ENCODE measurements around the gene PSMG4. TPM values are rescaled to one million over a fixed set of nuclear protein-coding genes. Genes with fewer than 3 reads are reported as not detected.

The PSMG4 gene
- total and polyA plus RNA-seq, 12 donors: 8.1 to 38.6 (median 10.3) TPM

- no peak for TF ChIP-seq CTCF (IDR thresholded peaks at IDR 0.05)
- Histone ChIP-seq H3K27ac (no peak overlapping the region), H3K9me3 (no peaks in the 10 kb centered on the region), H3K36me3 (peaks cover 0 to 81% (median 18%) of the 10 kb centered on the region in 9 donors), H3K27me3 (no peaks in the 10 kb centered on the region), H3K4me3 (no peak overlapping the region), H3K4me1 (peaks cover 0 to 15% (median 0%) of the 10 kb centered on the region in 9 donors)
- intact Hi-C loops (cut with DNase I): no loop called here
- no peak for DNase-seq
- WGBS, 2 donors: 57 to 80% methylated on average over 5 of the region's 5 CpGs
- ATAC-seq: no peak
Observed at GRCh38 chr6:3267162-3267561, 8.4 kb downstream of the PSMG4 start.

GRCh38 chr6:3268680-3269079 is 9.9 kb downstream of the PSMG4 start:
- Histone ChIP-seq H3K36me3 (peaks cover 0 to 87% (median 18%) of the 10 kb centered on the region in 9 donors), H3K9me3 (no peaks in the 10 kb centered on the region), H3K27ac (no peak overlapping the region), H3K4me3 (no peak overlapping the region), H3K27me3 (no peaks in the 10 kb centered on the region), H3K4me1 (peaks cover 0 to 8% (median 0%) of the 10 kb centered on the region in 9 donors)
- 78 to 82% methylated on average over 11 of the region's 11 CpGs for WGBS, 2 donors
- DNase-seq: no peak
- no peak for TF ChIP-seq CTCF (IDR thresholded peaks at IDR 0.05)
- intact Hi-C loops (cut with DNase I): no loop called here
- no peak for ATAC-seq

GRCh38 chr6:3269281-3269975 is 10.7 kb downstream of the PSMG4 start:
- peaks cover 0 to 84% (median 18%) of the 10 kb centered on the region in 9 donors for H3K36me3 ChIP-seq

GRCh38 chr6:3270258-3270657 is 11.5 kb downstream of the PSMG4 start:
- Histone ChIP-seq H3K4me3 (no peak overlapping the region), H3K27ac (no peak overlapping the region), H3K4me1 (no peaks in the 10 kb centered on the region), H3K27me3 (no peaks in the 10 kb centered on the region), H3K36me3 (peaks cover 0 to 76% (median 18%) of the 10 kb centered on the region in 9 donors), H3K9me3 (no peaks in the 10 kb centered on the region)
- WGBS, 2 donors: 83 to 89% methylated on average over 15 of the region's 15 CpGs
- intact Hi-C loops (cut with DNase I): loop anchor here in 6 of 10 donors (10.0 kb wide), 4 partner anchors 615 to 735 kb away; no protein-coding TSS in a partner anchor
- ATAC-seq (no peak), DNase-seq (no peak)
- TF ChIP-seq CTCF (IDR thresholded peaks at IDR 0.05): no peak

More at GRCh38 chr6:3269281-3269975, 10.7 kb downstream of the PSMG4 start:
- Histone ChIP-seq H3K4me3 (no peak overlapping the region), H3K9me3 (no peaks in the 10 kb centered on the region), H3K27me3 (no peaks in the 10 kb centered on the region), H3K4me1 (peaks cover 0 to under 1% (median 0%) of the 10 kb centered on the region in 9 donors), H3K27ac (no peak overlapping the region)
- TF ChIP-seq CTCF (IDR thresholded peaks at IDR 0.05): no peak
- WGBS, 2 donors: 86 to 88% methylated on average over 27 of the region's 27 CpGs
- ATAC-seq: no peak
- DNase-seq: no peak
- intact Hi-C loops (cut with DNase I): no loop called here

Data from heart right ventricle (tissue), 16 donors.